Chondrocyte (in vitro differentiated cells): Measurements from ENCODE around the gene CEMIP. TPM values are rescaled to one million over a fixed set of nuclear protein-coding genes. Genes with fewer than 3 reads are reported as not detected.
A peak's percentile ranks its signal among the peaks of the same experiment; 100 is the strongest.

Experiments
- DNase-seq: peaks from one replicate; pipeline ENCODE4 v3.0.0; 2021; ENCODE audit warnings: mixed read lengths, low spot score
- H3K27ac Mint-ChIP-seq: one replicate; pipeline ENCODE4 v1.8.0; 2021; ENCODE audit warnings: mild to moderate bottlenecking, moderate library complexity, mixed read lengths; ENCODE audit not compliant: unreplicated experiment
- H3K27me3 Mint-ChIP-seq: 2 replicates; pipeline ENCODE4 v1.8.0; 2021; ENCODE audit warnings: low read depth, mixed read lengths
- H3K36me3 Mint-ChIP-seq: 2 replicates; pipeline ENCODE4 v1.8.0; 2021; ENCODE audit warnings: low read depth, mixed read lengths
- H3K4me1 Mint-ChIP-seq: 2 replicates; pipeline ENCODE4 v1.8.0; 2021; ENCODE audit warnings: low read depth, mild to moderate bottlenecking, mixed read lengths
- H3K4me3 Mint-ChIP-seq: one replicate; pipeline ENCODE4 v1.8.0; 2021; ENCODE audit warnings: mild to moderate bottlenecking, moderate library complexity, mixed read lengths; ENCODE audit not compliant: unreplicated experiment
- H3K9me3 Mint-ChIP-seq: 2 replicates; pipeline ENCODE4 v1.8.0; 2021; ENCODE audit warnings: low read depth, mixed read lengths
- total RNA-seq: library from RNA; stranded (reverse); gene quantifications from 3 replicates; pipeline ENCODE4 v1.2.1, GENCODE V29; 2021
- TF ChIP-seq, protein P1 (sequence below): fragments of 200-600 bp; sonication (generic); IDR thresholded peaks from 2 replicates; pipeline ENCODE4 v1.5.0; 2021; ENCODE audit warnings: antibody characterized with exemption, mild to moderate bottlenecking, moderate library complexity

The CEMIP gene
- total RNA-seq, 1 donor from 2014 or later, result 146 TPM

DNA sequence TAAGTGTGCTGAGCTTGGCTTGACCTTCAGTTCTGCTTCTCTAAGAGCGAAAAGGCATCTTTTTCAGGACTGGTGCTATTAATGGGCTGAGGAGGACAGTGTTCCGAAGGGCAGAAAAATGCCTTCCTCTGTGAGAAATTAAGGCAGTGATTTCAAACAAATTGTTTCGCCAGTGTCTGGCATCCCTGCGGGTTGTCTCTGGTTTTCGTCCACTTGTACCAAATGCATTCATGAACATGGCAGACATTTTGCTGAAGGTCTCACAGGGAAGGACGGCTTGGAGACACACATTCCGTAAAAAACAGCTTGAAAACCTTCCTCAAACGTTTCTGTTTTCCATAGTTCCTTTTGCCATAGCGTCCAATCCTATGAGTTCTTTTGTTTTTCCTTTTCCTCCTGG lies 57.1 kb downstream of the CEMIP start:
- H3K27ac Mint-ChIP-seq, result no peak overlapping the region
- H3K36me3 Mint-ChIP-seq, result peaks cover 6% of the 10 kb centered on the region
- H3K4me3 Mint-ChIP-seq, result no peak overlapping the region
- TF ChIP-seq, protein P1, sequence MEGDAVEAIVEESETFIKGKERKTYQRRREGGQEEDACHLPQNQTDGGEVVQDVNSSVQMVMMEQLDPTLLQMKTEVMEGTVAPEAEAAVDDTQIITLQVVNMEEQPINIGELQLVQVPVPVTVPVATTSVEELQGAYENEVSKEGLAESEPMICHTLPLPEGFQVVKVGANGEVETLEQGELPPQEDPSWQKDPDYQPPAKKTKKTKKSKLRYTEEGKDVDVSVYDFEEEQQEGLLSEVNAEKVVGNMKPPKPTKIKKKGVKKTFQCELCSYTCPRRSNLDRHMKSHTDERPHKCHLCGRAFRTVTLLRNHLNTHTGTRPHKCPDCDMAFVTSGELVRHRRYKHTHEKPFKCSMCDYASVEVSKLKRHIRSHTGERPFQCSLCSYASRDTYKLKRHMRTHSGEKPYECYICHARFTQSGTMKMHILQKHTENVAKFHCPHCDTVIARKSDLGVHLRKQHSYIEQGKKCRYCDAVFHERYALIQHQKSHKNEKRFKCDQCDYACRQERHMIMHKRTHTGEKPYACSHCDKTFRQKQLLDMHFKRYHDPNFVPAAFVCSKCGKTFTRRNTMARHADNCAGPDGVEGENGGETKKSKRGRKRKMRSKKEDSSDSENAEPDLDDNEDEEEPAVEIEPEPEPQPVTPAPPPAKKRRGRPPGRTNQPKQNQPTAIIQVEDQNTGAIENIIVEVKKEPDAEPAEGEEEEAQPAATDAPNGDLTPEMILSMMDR, result no peak
- DNase-seq, result no peak
- H3K27me3 Mint-ChIP-seq, result no peaks in the 10 kb centered on the region
- peaks cover 59% of the 10 kb centered on the region for H3K4me1 Mint-ChIP-seq
- no peaks in the 10 kb centered on the region for H3K9me3 Mint-ChIP-seq

DNA sequence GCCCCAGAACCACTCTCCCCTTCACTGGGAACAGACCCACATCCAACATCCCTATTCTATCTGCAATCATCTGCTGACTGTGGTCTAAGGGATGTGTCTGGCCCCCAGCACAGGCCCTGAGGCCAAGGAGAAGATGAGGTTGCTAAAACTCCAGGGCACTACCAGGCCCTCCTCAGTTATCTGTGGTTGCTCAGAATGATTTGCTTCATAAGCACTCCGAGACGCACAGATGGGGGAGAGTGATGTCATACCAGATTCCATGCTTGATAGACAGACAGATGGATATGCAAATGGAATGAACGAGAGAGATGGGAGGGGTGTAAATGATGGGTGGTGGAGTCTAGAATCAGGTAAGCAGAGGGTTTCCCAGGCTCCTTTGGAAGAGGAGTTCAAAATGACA lies 57.8 kb downstream of the CEMIP start:
- Mint-ChIP-seq H3K9me3 (no peaks in the 10 kb centered on the region), H3K4me3 (no peak overlapping the region), H3K27me3 (no peaks in the 10 kb centered on the region), H3K4me1 (peaks cover 57% of the 10 kb centered on the region), H3K27ac (no peak overlapping the region), H3K36me3 (peaks cover 8% of the 10 kb centered on the region)
- TF ChIP-seq, protein P1, result no peak
- DNase-seq, result no peak

DNA sequence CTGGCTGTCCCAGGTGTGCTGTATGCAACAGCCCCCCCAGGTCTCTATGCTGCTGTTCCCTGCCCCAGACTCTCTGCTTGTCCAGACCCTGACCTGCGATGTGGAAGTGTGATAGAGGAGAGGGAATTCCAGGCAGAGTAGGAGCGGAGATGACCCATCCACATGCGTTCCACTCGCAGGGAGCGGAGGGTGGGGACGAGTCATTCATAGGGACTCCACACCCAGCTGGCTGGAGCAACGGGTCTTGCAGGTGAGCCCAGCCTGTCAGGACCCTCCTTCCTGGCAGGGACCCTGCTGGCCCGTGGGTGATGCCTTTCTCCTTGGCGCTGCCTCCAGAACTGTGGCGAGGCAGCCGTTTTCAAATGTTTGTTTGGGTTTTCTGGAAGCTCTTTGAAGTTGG lies 58.8 kb downstream of the CEMIP start:
- Mint-ChIP-seq H3K4me1 (peaks cover 47% of the 10 kb centered on the region), H3K27ac (no peak overlapping the region), H3K4me3 (no peak overlapping the region), H3K9me3 (no peaks in the 10 kb centered on the region), H3K36me3 (peaks cover 11% of the 10 kb centered on the region), H3K27me3 (no peaks in the 10 kb centered on the region)
- DNase-seq, result no peak
- TF ChIP-seq, protein P1, result no peak

DNA sequence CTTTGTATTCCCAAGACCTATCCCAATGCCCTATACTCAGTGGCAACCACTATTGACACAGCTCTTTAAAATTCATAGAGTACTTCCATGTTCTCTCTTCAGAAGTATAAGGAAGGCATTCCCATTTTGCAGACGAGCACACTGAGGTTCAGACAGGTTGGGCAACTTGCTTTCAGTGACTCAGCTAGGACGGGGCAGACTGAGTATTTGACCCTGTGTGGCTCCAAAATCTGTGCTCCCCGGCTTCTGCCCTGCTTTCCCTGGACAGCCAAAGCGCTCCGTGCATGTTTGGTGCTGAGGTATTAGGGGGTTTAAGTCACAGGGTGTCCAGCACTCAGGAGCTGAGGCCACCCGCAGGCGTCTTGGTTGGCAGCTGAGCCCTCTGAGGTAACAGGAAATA lies 59.5 kb downstream of the CEMIP start:
- TF ChIP-seq, protein P1, result no peak
- Mint-ChIP-seq H3K36me3 (peaks cover 12% of the 10 kb centered on the region), H3K27me3 (no peaks in the 10 kb centered on the region), H3K9me3 (no peaks in the 10 kb centered on the region), H3K4me3 (no peak overlapping the region), H3K4me1 (peaks cover 42% of the 10 kb centered on the region), H3K27ac (peak overlapping the region; percentile 41)
- DNase-seq, result no peak

DNA sequence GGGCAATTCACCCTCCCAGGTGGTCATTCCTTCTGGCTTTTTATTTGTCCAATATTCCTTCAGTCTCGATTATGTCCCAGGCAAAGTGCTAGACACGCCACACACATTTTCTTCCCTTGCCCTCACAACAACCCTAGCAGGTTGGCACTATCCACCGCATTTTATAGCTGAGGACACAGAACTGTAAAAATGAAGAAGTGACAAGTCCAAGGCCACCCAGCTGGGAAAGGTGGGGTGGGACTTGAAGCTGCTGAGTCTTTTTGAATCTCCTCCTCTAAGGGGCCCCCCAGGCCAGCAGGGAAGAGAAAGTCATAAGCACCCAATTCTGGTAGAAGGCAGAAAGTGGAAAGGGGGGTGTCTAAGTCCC lies 60.6 kb downstream of the CEMIP start:
- DNase-seq, result no peak
- peak overlapping the region; percentile 18 for H3K27ac Mint-ChIP-seq
- H3K4me1 Mint-ChIP-seq, result peaks cover 40% of the 10 kb centered on the region
- no peaks in the 10 kb centered on the region for H3K27me3 Mint-ChIP-seq
- no peak overlapping the region for H3K4me3 Mint-ChIP-seq
- TF ChIP-seq, protein P1, result no peak
- H3K36me3 Mint-ChIP-seq, result peaks cover 12% of the 10 kb centered on the region
- H3K9me3 Mint-ChIP-seq, result no peaks in the 10 kb centered on the region
